GM21515 (cell line): ENCODE measurements around the gene VWA1.
"Not testable (repeated sequence)": the region's sequence is repeated elsewhere in the genome, so short reads cannot be mapped to it uniquely, and the experiment has no call there.

Experiments used
- ATAC-seq: cut with Tn5 transposase; IDR thresholded peaks from one replicate; pipeline ENCODE4 v1.9.1; 2021; ENCODE audit not compliant: unreplicated experiment

Gene VWA1

DNA sequence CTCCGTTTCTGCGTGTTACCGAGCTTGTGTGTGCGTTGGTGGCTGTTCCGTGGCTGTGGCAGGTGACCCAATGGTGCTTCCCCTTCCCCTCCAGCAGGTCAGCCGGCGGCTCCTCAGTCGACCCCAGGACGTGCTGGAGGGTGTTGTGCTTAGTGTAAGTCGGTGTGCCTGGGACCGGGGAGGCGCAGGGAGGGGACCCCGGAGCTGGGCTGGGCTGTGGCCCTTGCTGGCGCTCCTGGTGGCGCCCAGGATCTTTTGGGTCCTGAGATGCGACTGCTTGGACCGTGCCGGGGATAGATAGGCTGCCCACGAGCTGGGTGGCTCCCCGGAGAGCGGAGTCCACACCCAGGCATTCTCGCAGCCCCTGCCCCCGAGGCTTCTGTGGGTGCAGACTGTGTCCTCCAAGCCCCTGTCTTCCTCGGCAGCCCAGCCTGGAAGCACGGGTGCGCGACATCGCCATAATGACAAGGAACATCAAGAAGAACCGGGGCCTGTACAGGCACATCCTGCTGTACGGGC is 19.9 kb downstream of the VWA1 start:
- no peak for ATAC-seq

DNA sequence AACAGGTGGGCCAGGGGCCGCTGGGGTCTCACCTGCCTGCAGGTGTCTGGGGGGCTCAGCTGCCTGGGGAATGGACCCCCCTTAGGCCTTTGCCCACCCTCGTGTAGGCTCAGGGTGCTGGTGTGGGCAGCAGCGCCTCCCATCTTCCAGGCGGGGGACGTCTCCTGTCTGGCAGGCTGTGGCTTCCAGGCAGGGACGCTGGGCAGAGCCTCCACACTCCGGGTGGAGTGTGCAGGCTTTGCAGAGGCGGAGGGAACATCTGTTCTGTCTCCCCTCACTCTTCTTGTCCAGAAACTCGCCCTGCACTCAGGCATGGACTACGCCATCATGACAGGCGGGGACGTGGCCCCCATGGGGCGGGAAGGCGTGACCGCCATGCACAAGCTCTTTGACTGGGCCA is 20.4 kb downstream of the VWA1 start:
- ATAC-seq: not testable (repeated sequence)

DNA sequence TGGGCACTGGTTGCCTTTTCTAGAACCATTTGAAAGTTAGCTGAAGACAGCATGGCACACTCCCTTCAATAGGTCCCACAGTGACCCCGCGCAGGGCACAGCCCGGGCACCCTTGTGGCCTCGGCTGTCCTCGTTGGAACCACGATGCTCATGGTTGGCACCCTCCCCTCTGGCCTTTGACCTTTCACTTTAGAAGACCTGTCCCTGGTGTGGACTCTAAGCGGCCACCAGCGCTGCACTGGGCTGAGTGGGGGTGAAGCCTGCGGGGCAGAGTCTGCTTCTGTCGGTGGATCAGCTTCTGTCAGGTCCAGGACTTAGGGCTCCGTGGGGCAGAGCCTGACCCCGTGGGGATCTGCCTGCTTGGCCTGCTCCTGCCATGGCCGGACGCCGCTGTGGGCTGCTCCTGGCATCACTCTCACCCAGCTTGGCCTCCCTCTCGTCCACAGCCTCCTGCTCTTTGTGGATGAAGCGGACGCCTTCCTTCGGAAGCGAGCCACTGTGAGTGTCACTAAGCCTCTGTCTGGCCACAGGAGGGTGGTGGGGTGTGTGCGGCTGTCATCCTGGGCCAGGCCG is 21.3 kb downstream of the VWA1 start:
- not testable (repeated sequence) for ATAC-seq

DNA sequence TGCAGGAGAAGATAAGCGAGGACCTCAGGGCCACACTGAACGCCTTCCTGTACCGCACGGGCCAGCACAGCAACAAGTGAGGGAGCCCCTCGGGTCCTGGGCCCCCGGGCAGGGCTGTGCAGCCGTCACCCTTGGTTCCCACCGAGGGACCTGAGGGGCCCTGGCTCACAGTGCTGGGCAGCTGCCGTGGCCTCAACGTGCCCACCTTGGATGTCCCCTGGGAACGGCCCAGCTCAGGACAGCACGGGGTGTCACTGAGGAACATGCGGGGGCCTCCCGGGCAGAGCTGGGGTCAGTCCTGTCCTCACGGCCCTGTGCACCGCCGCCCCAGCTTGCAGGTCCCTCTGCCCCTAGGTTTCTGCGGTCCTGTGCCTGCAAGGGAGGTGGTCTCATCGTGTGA is 23.7 kb downstream of the VWA1 start:
- ATAC-seq: not testable (repeated sequence)

GRCh38 chr1:1459711-1460110 is 24.2 kb downstream of the VWA1 start:
- ATAC-seq: not testable (repeated sequence)

- no peak for ATAC-seq
Observed at GRCh38 chr1:1460540-1461130, 25.1 kb downstream of the VWA1 start.

- ATAC-seq: no peak
Observed at GRCh38 chr1:1461721-1462317, 26.3 kb downstream of the VWA1 start.

DNA sequence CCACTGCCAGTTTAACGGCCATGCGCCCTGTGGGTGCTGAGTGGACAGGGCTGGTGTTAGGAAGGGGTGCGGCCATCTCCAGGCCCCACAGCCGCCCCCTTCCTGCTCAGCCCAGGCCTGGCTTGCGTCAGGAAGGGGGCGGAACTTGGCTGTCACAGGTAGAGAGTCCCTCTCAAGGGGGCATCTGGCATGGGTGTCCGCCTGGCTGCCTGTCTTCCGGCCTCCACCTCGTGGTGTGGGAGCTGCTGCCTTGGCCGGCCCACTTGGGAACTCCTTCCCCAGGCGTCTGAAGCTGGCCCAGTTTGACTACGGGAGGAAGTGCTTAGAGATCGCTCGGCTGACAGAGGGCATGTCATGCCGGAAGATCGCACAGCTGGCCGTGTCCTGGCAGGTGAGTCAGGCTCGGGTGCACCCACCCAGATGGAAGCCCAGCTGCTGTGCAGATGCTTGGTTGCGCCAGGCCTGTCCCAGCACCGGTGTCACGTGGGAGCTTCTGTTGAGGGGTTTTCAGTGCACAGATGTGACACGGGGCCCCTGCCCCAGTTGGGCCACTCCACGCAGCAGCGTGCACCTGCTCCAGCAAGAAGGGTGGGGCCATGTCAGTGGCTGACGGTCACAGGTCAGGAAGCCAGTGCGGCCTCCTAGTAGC is 27.0 kb downstream of the VWA1 start:
- no peak for ATAC-seq

DNA sequence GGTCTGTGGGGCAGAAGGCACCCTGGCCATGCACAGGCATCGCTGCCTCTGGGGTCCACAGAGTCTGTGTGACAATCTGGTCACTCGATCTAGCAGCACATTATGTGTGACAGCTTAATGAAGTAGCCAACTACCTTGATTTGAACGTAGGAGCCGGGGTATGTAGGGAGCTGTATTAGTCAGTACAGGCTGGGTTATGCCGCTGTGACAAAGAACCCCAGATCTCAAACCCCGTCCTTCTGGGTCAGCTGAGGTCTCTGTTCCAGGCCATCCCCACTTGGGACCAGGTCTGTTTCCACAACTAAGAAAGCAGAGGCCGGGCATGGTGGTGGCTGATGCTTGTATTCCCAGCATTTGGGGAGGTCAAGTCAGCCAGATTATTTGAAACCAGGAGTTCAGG is 27.8 kb downstream of the VWA1 start:
- no peak for ATAC-seq

- not testable (repeated sequence) for ATAC-seq
Observed at GRCh38 chr1:1468196-1468985, 32.9 kb downstream of the VWA1 start.

GRCh38 chr1:1470626-1471388 is 35.3 kb downstream of the VWA1 start:
- ATAC-seq: no peak

- ATAC-seq: peak; percentile 82
Observed at GRCh38 chr1:1471389-1472052, 36.0 kb downstream of the VWA1 start, which contains the start of gene ATAD3B. Gene ATAD3B, plus strand, starts transcription at chr1:1471765. Its CDS starts 120 bp downstream, at chr1:1471885.

- not testable (repeated sequence) for ATAC-seq
Observed at GRCh38 chr1:1472053-1472876, 36.8 kb downstream of the VWA1 start.

GRCh38 chr1:1476011-1476410 is 40.5 kb downstream of the VWA1 start:
- not testable (repeated sequence) for ATAC-seq

GRCh38 chr1:1477206-1477605 is 41.7 kb downstream of the VWA1 start:
- no peak for ATAC-seq

- ATAC-seq: no peak
Observed at GRCh38 chr1:1479547-1480487, 44.3 kb downstream of the VWA1 start.

- not testable (repeated sequence) for ATAC-seq
Observed at GRCh38 chr1:1480488-1480867, 45.0 kb downstream of the VWA1 start.

DNA sequence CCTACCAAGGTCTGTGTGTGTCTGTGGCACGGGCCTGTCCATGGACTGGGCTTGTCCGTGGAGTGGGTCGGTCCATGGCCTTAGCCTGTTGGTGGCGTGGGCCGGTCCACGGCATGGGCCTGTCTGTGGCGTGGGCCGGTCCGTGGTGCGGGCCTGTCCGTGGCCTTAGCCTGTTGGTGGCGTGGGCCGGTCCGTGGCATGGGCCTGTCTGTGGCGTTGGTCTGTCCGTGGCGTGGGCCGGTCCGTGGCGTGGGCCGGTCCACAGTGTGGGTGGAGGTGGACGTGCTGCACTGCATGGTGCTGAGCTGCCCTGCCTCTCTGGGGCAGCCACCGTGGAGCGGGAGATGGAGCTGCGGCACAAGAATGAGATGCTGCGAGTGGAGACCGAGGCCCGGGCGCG is 46.3 kb downstream of the VWA1 start:
- ATAC-seq: not testable (repeated sequence)
